Mesendoderm (in vitro differentiated cells): ENCODE results near the gene FAAH2. TPM values are rescaled to one million over a fixed set of nuclear protein-coding genes. Genes with fewer than 3 reads are reported as not detected.

Source experiments
- DNase-seq: peaks from one replicate; pipeline ENCODE4 v3.0.0; 2013
- H2AK5ac ChIP-seq: 2 replicates; pipeline ENCODE4 v1.6.1; 2013; ENCODE audit warnings: low read length, inconsistent platforms
- H2BK120ac ChIP-seq: 2 replicates; pipeline ENCODE4 v1.6.1; 2013; ENCODE audit warnings: low read depth, mild to moderate bottlenecking, low read length, moderate library complexity, mixed read lengths
- H2BK15ac ChIP-seq: replicated peaks from 2 replicates; pipeline ENCODE4 v1.6.1; 2013; ENCODE audit warnings: low read depth, mild to moderate bottlenecking, moderate library complexity
- H2BK5ac ChIP-seq: 2 replicates; pipeline ENCODE4 v1.6.1; 2013; ENCODE audit warnings: low read length, inconsistent platforms
- H3K18ac ChIP-seq: 2 replicates; pipeline ENCODE4 v1.6.1; 2013; ENCODE audit warnings: mild to moderate bottlenecking, low read length, mixed read lengths
- H3K23ac ChIP-seq: one replicate; pipeline ENCODE4 v1.6.1; 2013; ENCODE audit warnings: low read length
- H3K27ac ChIP-seq: 2 replicates; pipeline ENCODE4 v1.5.1; 2013; ENCODE audit warnings: low read depth, mild to moderate bottlenecking, inconsistent platforms, low read length, moderate library complexity
- H3K27me3 ChIP-seq: 2 replicates; pipeline ENCODE4 v1.6.1; 2013; ENCODE audit warnings: low read length, control low read depth, mild to moderate bottlenecking, inconsistent platforms; ENCODE audit not compliant: insufficient read depth, poor library complexity
- H3K36me3 ChIP-seq: 2 replicates; pipeline ENCODE4 v1.6.1; 2013; ENCODE audit warnings: low read length, inconsistent platforms; ENCODE audit not compliant: control insufficient read depth, insufficient read depth
- H3K4ac ChIP-seq: one replicate; pipeline ENCODE4 v1.6.1; 2013; ENCODE audit warnings: low read depth, mild to moderate bottlenecking, low read length, moderate library complexity
- H3K4me1 ChIP-seq: 2 replicates; pipeline ENCODE4 v1.6.1; 2013; ENCODE audit warnings: low read depth, low read length, inconsistent platforms; ENCODE audit not compliant: control insufficient read depth
- H3K4me2 ChIP-seq: 2 replicates; pipeline ENCODE4 v1.6.1; 2013; ENCODE audit warnings: low read length
- H3K4me3 ChIP-seq: 2 replicates; pipeline ENCODE4 v1.5.1; 2013; ENCODE audit warnings: mild to moderate bottlenecking, low read length
- H3K56ac ChIP-seq: one replicate; pipeline ENCODE4 v1.6.1; 2013; ENCODE audit warnings: low read length
- H3K79me1 ChIP-seq: 2 replicates; pipeline ENCODE4 v1.6.1; 2013; ENCODE audit warnings: low read length, inconsistent platforms
- H3K79me2 ChIP-seq: 2 replicates; pipeline ENCODE4 v1.6.1; 2013; ENCODE audit warnings: mild to moderate bottlenecking, low read length; ENCODE audit not compliant: control insufficient read depth, insufficient read depth
- H3K9ac ChIP-seq: 2 replicates; pipeline ENCODE4 v1.6.1; 2013; ENCODE audit warnings: low read length, inconsistent platforms
- H4K5ac ChIP-seq: one replicate; pipeline ENCODE4 v1.6.1; 2013; ENCODE audit warnings: low read length
- H4K8ac ChIP-seq: one replicate; pipeline ENCODE4 v1.6.1; 2013; ENCODE audit warnings: low read depth, mild to moderate bottlenecking, control low read depth, low read length, moderate library complexity
- WGBS: extraction: QIAGEN DNeasy Blood & Tissue Kit; methylation state at CpG from one replicate; pipeline ENCODE4 v1.1.7; 2013; ENCODE audit warnings: low lambda C conversion rate, missing lambda C conversion rate; ENCODE audit not compliant: insufficient coverage; ENCODE audit errors: extremely low coverage; 5-methylcytosine and 5-hydroxymethylcytosine counted together
- polyA plus RNA-seq, 2 experiments: library from polyadenylated mRNA; stranded (reverse); fragments of 200-250 nt; gene quantifications; one replicate each; pipeline ENCODE4 v1.2.3, GENCODE V29; 2013

Gene FAAH2
- polyA plus RNA-seq (2013, experiment 1 of 2) = 5.6 TPM
- 4.3 TPM for polyA plus RNA-seq (2013, experiment 2 of 2)

- H2BK15ac ChIP-seq = no peak within 1 kb of the TSS
- H3K4me1 ChIP-seq = no peaks in the 10 kb centered on the region
- no CpG with 5 or more reads among the region's 22 CpGs for WGBS
- no peak within 1 kb of the TSS for H3K4me3 ChIP-seq
- H3K27ac ChIP-seq = no peak within 1 kb of the TSS
- H4K8ac ChIP-seq = no peak within 1 kb of the TSS
- no peak within 1 kb of the TSS for H2BK5ac ChIP-seq
- H3K23ac ChIP-seq = no peak within 1 kb of the TSS
- no peaks in the 10 kb centered on the region for H3K36me3 ChIP-seq
- H2BK120ac ChIP-seq = no peak within 1 kb of the TSS
- peak within 1 kb of the TSS; percentile 80 for H3K56ac ChIP-seq
- no peak within 1 kb of the TSS for H3K4ac ChIP-seq
- H3K18ac ChIP-seq = no peak within 1 kb of the TSS
- H3K79me2 ChIP-seq = no peaks in the 10 kb centered on the region
- H3K27me3 ChIP-seq = no peaks in the 10 kb centered on the region
- no peaks in the 10 kb centered on the region for H3K79me1 ChIP-seq
- DNase-seq = peak; percentile 69
- peak within 1 kb of the TSS; percentile 40 for H3K4me2 ChIP-seq
- no peak within 1 kb of the TSS for H2AK5ac ChIP-seq
- H4K5ac ChIP-seq = no peak within 1 kb of the TSS
- H3K9ac ChIP-seq = peak within 1 kb of the TSS; percentile 62
These were observed at the start of gene FAAH2 for GRCh38 chrX:57286507-57287251. Gene FAAH2, plus strand, starts transcription at chrX:57286706. Its CDS starts 120 bp downstream, at chrX:57286826.

GRCh38 chrX:57241967-57242366, 44.5 kb upstream of the FAAH2 start:
- H3K4me3 ChIP-seq = no peak overlapping the region
- no peak overlapping the region for H3K18ac ChIP-seq
- no peak overlapping the region for H3K23ac ChIP-seq
- H3K56ac ChIP-seq = no peak overlapping the region
- H3K4me1 ChIP-seq = no peaks in the 10 kb centered on the region
- H3K27ac ChIP-seq = no peak overlapping the region
- no peak overlapping the region for H3K4me2 ChIP-seq
- H3K4ac ChIP-seq = no peak overlapping the region
- no peak overlapping the region for H2BK5ac ChIP-seq
- H3K79me1 ChIP-seq = no peaks in the 10 kb centered on the region
- no peak overlapping the region for H3K9ac ChIP-seq
- no peak overlapping the region for H2BK15ac ChIP-seq
- no peaks in the 10 kb centered on the region for H3K79me2 ChIP-seq
- no peak overlapping the region for H4K8ac ChIP-seq
- H2AK5ac ChIP-seq = no peak overlapping the region
- WGBS = no CpG with 5 or more reads among the region's 7 CpGs
- no peak overlapping the region for H2BK120ac ChIP-seq
- DNase-seq = no peak
- H4K5ac ChIP-seq = no peak overlapping the region
- H3K36me3 ChIP-seq = no peaks in the 10 kb centered on the region
- no peaks in the 10 kb centered on the region for H3K27me3 ChIP-seq

GRCh38 chrX:57251965-57252364, 34.5 kb upstream of the FAAH2 start:
- H3K4me3 ChIP-seq = no peak overlapping the region
- no peaks in the 10 kb centered on the region for H3K27me3 ChIP-seq
- H2AK5ac ChIP-seq = no peak overlapping the region
- no CpG with 5 or more reads among the region's 6 CpGs for WGBS
- no peaks in the 10 kb centered on the region for H3K79me2 ChIP-seq
- no peak overlapping the region for H3K4ac ChIP-seq
- DNase-seq = no peak
- H3K23ac ChIP-seq = no peak overlapping the region
- H3K56ac ChIP-seq = no peak overlapping the region
- H4K8ac ChIP-seq = no peak overlapping the region
- no peaks in the 10 kb centered on the region for H3K79me1 ChIP-seq
- H3K36me3 ChIP-seq = no peaks in the 10 kb centered on the region
- no peaks in the 10 kb centered on the region for H3K4me1 ChIP-seq
- no peak overlapping the region for H2BK120ac ChIP-seq
- H3K9ac ChIP-seq = no peak overlapping the region
- H3K27ac ChIP-seq = no peak overlapping the region
- no peak overlapping the region for H3K4me2 ChIP-seq
- H2BK5ac ChIP-seq = no peak overlapping the region
- H3K18ac ChIP-seq = no peak overlapping the region
- H2BK15ac ChIP-seq = no peak overlapping the region
- no peak overlapping the region for H4K5ac ChIP-seq

GRCh38 chrX:57265126-57265525, 21.4 kb upstream of the FAAH2 start:
- Histone ChIP-seq H2AK5ac (no peak overlapping the region), H3K27me3 (no peaks in the 10 kb centered on the region), H3K4me2 (no peak overlapping the region), H3K4me1 (no peaks in the 10 kb centered on the region), H3K36me3 (no peaks in the 10 kb centered on the region), H3K79me1 (no peaks in the 10 kb centered on the region), H3K4ac (no peak overlapping the region), H2BK5ac (no peak overlapping the region), H2BK120ac (no peak overlapping the region), H3K56ac (no peak overlapping the region), H2BK15ac (no peak overlapping the region), H3K27ac (no peak overlapping the region), H3K4me3 (no peak overlapping the region), H3K23ac (no peak overlapping the region), H4K8ac (no peak overlapping the region), H3K18ac (no peak overlapping the region), H3K79me2 (no peaks in the 10 kb centered on the region), H4K5ac (no peak overlapping the region), H3K9ac (no peak overlapping the region)
- WGBS = no CpG with 5 or more reads among the region's 4 CpGs
- DNase-seq = no peak

GRCh38 chrX:57266275-57266674, 20.2 kb upstream of the FAAH2 start:
- Histone ChIP-seq H3K79me2 (no peaks in the 10 kb centered on the region), H3K4me3 (no peak overlapping the region)

GRCh38 chrX:57266871-57267270, 19.6 kb upstream of the FAAH2 start:
- Histone ChIP-seq H3K27me3 (no peaks in the 10 kb centered on the region), H3K56ac (no peak overlapping the region), H3K4me1 (no peaks in the 10 kb centered on the region), H2AK5ac (no peak overlapping the region), H2BK5ac (no peak overlapping the region), H2BK120ac (no peak overlapping the region), H4K8ac (no peak overlapping the region), H3K27ac (no peak overlapping the region), H3K79me2 (no peaks in the 10 kb centered on the region), H3K9ac (no peak overlapping the region), H3K36me3 (no peaks in the 10 kb centered on the region), H2BK15ac (no peak overlapping the region), H4K5ac (no peak overlapping the region), H3K4me3 (no peak overlapping the region), H3K4me2 (no peak overlapping the region), H3K79me1 (no peaks in the 10 kb centered on the region), H3K23ac (no peak overlapping the region), H3K18ac (no peak overlapping the region), H3K4ac (no peak overlapping the region)
- WGBS = no CpG with 5 or more reads among the region's 2 CpGs
- no peak for DNase-seq

More at GRCh38 chrX:57266275-57266674, 20.2 kb upstream of the FAAH2 start:
- H3K18ac ChIP-seq = no peak overlapping the region
- no peaks in the 10 kb centered on the region for H3K4me1 ChIP-seq
- no peak overlapping the region for H3K9ac ChIP-seq
- H2BK5ac ChIP-seq = no peak overlapping the region
- no peak overlapping the region for H3K4ac ChIP-seq
- no peak overlapping the region for H4K8ac ChIP-seq
- H3K36me3 ChIP-seq = no peaks in the 10 kb centered on the region
- whole genome bisulfite sequencing = no CpG with 5 or more reads among the region's 3 CpGs
- H3K4me2 ChIP-seq = no peak overlapping the region
- H3K56ac ChIP-seq = no peak overlapping the region
- H2BK120ac ChIP-seq = no peak overlapping the region
- no peaks in the 10 kb centered on the region for H3K79me1 ChIP-seq
- no peak overlapping the region for H2AK5ac ChIP-seq
- H3K23ac ChIP-seq = no peak overlapping the region
- no peaks in the 10 kb centered on the region for H3K27me3 ChIP-seq
- no peak overlapping the region for H3K27ac ChIP-seq
- H2BK15ac ChIP-seq = no peak overlapping the region
- DNase-seq = no peak
- no peak overlapping the region for H4K5ac ChIP-seq
